Measurements from ENCODE around the gene TANGO2. TPM values are rescaled to one million over a fixed set of nuclear protein-coding genes. Genes with fewer than 3 reads are reported as not detected.

The TANGO2 gene
- total and polyA plus RNA-seq, 2 experiments from 2014 or later, result 27.3 to 45.0 TPM

GRCh38 chr22:20114506-20115475 is 93.9 kb downstream of the TANGO2 start:
- Histone ChIP-seq H2AFZ (no peak overlapping the region), H3K36me3 (ENCODE audit: low read depth) (peaks cover 14% of the 10 kb centered on the region; the same call in 1 of the 2 replicates), H3K4me2 (ENCODE audit: unreplicated experiment) (no peak overlapping the region), H3K4me1 (ENCODE audit: insufficient read depth) (peaks cover 13% of the 10 kb centered on the region), H3K27ac (no peak overlapping the region), H3K9ac (0 out of 2 replicates have a peak overlapping the region, but pooled peaks have one; percentile 95), H3K27me3 (replicated peaks; ENCODE audit: insufficient read depth) (no peaks in the 10 kb centered on the region), H3K4me3 (no peak overlapping the region), H3K9me3 (ENCODE audit: low read depth) (no peaks in the 10 kb centered on the region), H3K79me2 (ENCODE audit: insufficient read depth) (peaks cover 61% of the 10 kb centered on the region), H3K9me2 (ENCODE audit: insufficient read depth) (no peaks in the 10 kb centered on the region), H4K20me1 (ENCODE audit: insufficient read depth) (no peaks in the 10 kb centered on the region), H3F3A (ENCODE audit: insufficient read depth) (peaks cover 29% of the 10 kb centered on the region)
- WGBS, 2 experiments (ENCODE audit: low coverage in 1 of 2, low lambda C conversion rate in 2 of 2, missing lambda C conversion rate in 2 of 2), result 83 to 88% methylated on average over 32 to 34 of the region's 36 CpGs
- TF ChIP-seq EZH2phosphoT487 (IDR thresholded peaks at IDR 0.05; ENCODE audit: insufficient read depth, low read depth) (no peak), EZH2 (IDR thresholded peaks at IDR 0.05; ENCODE audit: insufficient read depth, poor library complexity, severe bottlenecking) (no peak)
- no peak for DNase-seq
- in situ Hi-C loops (cut with MboI), result no loop called here

GRCh38 chr22:20115691-20116375 is 94.9 kb downstream of the TANGO2 start, which contains the start of gene RANBP1:
TSS of gene RANBP1 (plus strand) at chr22:20116104. CDS start at chr22:20116185, 81 bp downstream.
- H3K27me3 ChIP-seq (replicated peaks; ENCODE audit: insufficient read depth), result no peaks in the 10 kb centered on the region
- H3K27ac ChIP-seq, result peak within 1 kb of the TSS; percentile 66
- WGBS, 2 experiments (ENCODE audit: low coverage in 1 of 2, low lambda C conversion rate in 2 of 2, missing lambda C conversion rate in 2 of 2), result 82 to 83% methylated on average over 29 to 30 of the region's 30 CpGs
- peaks cover 71% of the 10 kb centered on the region for H3K79me2 ChIP-seq (ENCODE audit: insufficient read depth)
- H4K20me1 ChIP-seq (ENCODE audit: insufficient read depth), result no peaks in the 10 kb centered on the region
- no peaks in the 10 kb centered on the region for H3K9me3 ChIP-seq (ENCODE audit: low read depth)
- TF ChIP-seq EZH2phosphoT487 (IDR thresholded peaks at IDR 0.05; ENCODE audit: insufficient read depth, low read depth) (no peak), EZH2 (IDR thresholded peaks at IDR 0.05; ENCODE audit: insufficient read depth, poor library complexity, severe bottlenecking) (no peak)
- peak within 1 kb of the TSS; percentile 88 for H3K4me3 ChIP-seq
- peaks cover 23% of the 10 kb centered on the region for H3F3A ChIP-seq (ENCODE audit: insufficient read depth)
- peak within 1 kb of the TSS; percentile 95 for H3K9ac ChIP-seq
- in situ Hi-C loops (cut with MboI), result no loop called here
- H3K4me1 ChIP-seq (ENCODE audit: insufficient read depth), result peaks cover 13% of the 10 kb centered on the region
- peak within 1 kb of the TSS; percentile 70 for H2AFZ ChIP-seq
- H3K36me3 ChIP-seq (ENCODE audit: low read depth), result peaks cover 10% of the 10 kb centered on the region; the same call in 1 of the 2 replicates
- H3K4me2 ChIP-seq (ENCODE audit: unreplicated experiment), result peak within 1 kb of the TSS; percentile 76
- no peaks in the 10 kb centered on the region for H3K9me2 ChIP-seq (ENCODE audit: insufficient read depth)
- DNase-seq, result no peak

- peak; percentile 20 for DNase-seq
- in situ Hi-C loops (cut with MboI), result no loop called here
- H2AFZ ChIP-seq, result peak overlapping the region; percentile 70
- peaks cover 13% of the 10 kb centered on the region for H3K4me1 ChIP-seq (ENCODE audit: insufficient read depth)
- H3K9me3 ChIP-seq (ENCODE audit: low read depth), result no peaks in the 10 kb centered on the region
- H3K27me3 ChIP-seq (replicated peaks; ENCODE audit: insufficient read depth), result no peaks in the 10 kb centered on the region
- peaks cover 17% of the 10 kb centered on the region for H3F3A ChIP-seq (ENCODE audit: insufficient read depth)
- TF ChIP-seq EZH2 (IDR thresholded peaks at IDR 0.05; ENCODE audit: insufficient read depth, poor library complexity, severe bottlenecking) (no peak), EZH2phosphoT487 (IDR thresholded peaks at IDR 0.05; ENCODE audit: insufficient read depth, low read depth) (no peak)
- 12 to 13% methylated on average over 22 to 27 of the region's 27 CpGs for WGBS, 2 experiments (ENCODE audit: low coverage in 1 of 2, low lambda C conversion rate in 2 of 2, missing lambda C conversion rate in 2 of 2)
- peak overlapping the region; percentile 95 for H3K9ac ChIP-seq
- H3K27ac ChIP-seq, result peak overlapping the region; percentile 66
- H3K4me2 ChIP-seq (ENCODE audit: unreplicated experiment), result peak overlapping the region; percentile 76
- peak overlapping the region; percentile 88 for H3K4me3 ChIP-seq
- H4K20me1 ChIP-seq (ENCODE audit: insufficient read depth), result no peaks in the 10 kb centered on the region
- H3K9me2 ChIP-seq (ENCODE audit: insufficient read depth), result no peaks in the 10 kb centered on the region
- peaks cover 78% of the 10 kb centered on the region for H3K79me2 ChIP-seq (ENCODE audit: insufficient read depth)
- peaks cover 8% of the 10 kb centered on the region; the same call in 1 of the 2 replicates for H3K36me3 ChIP-seq (ENCODE audit: low read depth)
Measured at GRCh38 chr22:20116376-20116950, 95.6 kb downstream of the TANGO2 start.

MicroRNAs within 50 kb of the gene (microRNA counts, 767-probe panel; counts per million panel counts)
- 447 counts per million, percentile 86 among the panel's probes with 10 or more counts for microRNA hsa-miR-1306-3p
- 447 counts per million, percentile 86 among the panel's probes with 10 or more counts for microRNA hsa-miR-185-5p

Small RNAs within 50 kb of the gene (microRNA-seq; reads per million reads assigned to microRNA genes)
- 698 reads per million, percentile 71 among the genes with 10 or more reads in this experiment for gene MIR185 (ENCODE audit: borderline number of aligned reads)
- gene MIR6816 (ENCODE audit: borderline number of aligned reads), result not detected

Small RNAs within 50 kb of the gene (small RNA-seq; reads per million reads assigned to genes)
- gene MIR185 (ENCODE audit: low read depth, low replicate concordance) (0.37 reads per million), gene MIR6816 (ENCODE audit: low read depth, low replicate concordance) (not detected), gene RF00017 (ENCODE audit: low read depth, low replicate concordance) (not detected)

Other genes starting within 250 kb of the TANGO2 start
- gene GNB1L, start 166.2 kb upstream of the TANGO2 start, total RNA-seq (2014; rRNA removed; shearing (Covaris generic)), result 16.5 and 22.5 TPM in 2 replicates
- 13.6 and 14.3 TPM in 2 replicates for gene GNB1L, start 166.2 kb upstream of the TANGO2 start, polyA plus RNA-seq (2016; fragmentation: Nextera tagmentation; extraction: Ambion mirVana)
- gene RTL10, start 166.2 kb upstream of the TANGO2 start, total RNA-seq (2014; rRNA removed; shearing (Covaris generic)), result 11.9 and 14.2 TPM in 2 replicates
- gene RTL10, start 166.2 kb upstream of the TANGO2 start, polyA plus RNA-seq (2016; fragmentation: Nextera tagmentation; extraction: Ambion mirVana), result 22.8 and 23.8 TPM in 2 replicates
- gene COMT, start 79.3 kb upstream of the TANGO2 start, total RNA-seq (2014; rRNA removed; shearing (Covaris generic)), result 423 and 490 TPM in 2 replicates
- gene COMT, start 79.3 kb upstream of the TANGO2 start, polyA plus RNA-seq (2016; fragmentation: Nextera tagmentation; extraction: Ambion mirVana), result 508 and 537 TPM in 2 replicates
- gene TXNRD2, start 79.3 kb upstream of the TANGO2 start, total RNA-seq (2014; rRNA removed; shearing (Covaris generic)), result 20.1 and 38.4 TPM in 2 replicates
- 24.8 and 25.7 TPM in 2 replicates for gene TXNRD2, start 79.3 kb upstream of the TANGO2 start, polyA plus RNA-seq (2016; fragmentation: Nextera tagmentation; extraction: Ambion mirVana)
- 4.0 and 7.5 TPM in 2 replicates for gene ARVCF, start 4.3 kb upstream of the TANGO2 start, total RNA-seq (2014; rRNA removed; shearing (Covaris generic))
- 1.1 and 1.2 TPM in 2 replicates for gene ARVCF, start 4.3 kb upstream of the TANGO2 start, polyA plus RNA-seq (2016; fragmentation: Nextera tagmentation; extraction: Ambion mirVana)
- 24.9 and 28.7 TPM in 2 replicates for gene DGCR8, start 59.1 kb downstream of the TANGO2 start, total RNA-seq (2014; rRNA removed; shearing (Covaris generic))
- gene DGCR8, start 59.1 kb downstream of the TANGO2 start, polyA plus RNA-seq (2016; fragmentation: Nextera tagmentation; extraction: Ambion mirVana), result 14.0 and 14.2 TPM in 2 replicates
- 195 and 233 TPM in 2 replicates for gene RANBP1, start 95.0 kb downstream of the TANGO2 start, total RNA-seq (2014; rRNA removed; shearing (Covaris generic))
- gene RANBP1, start 95.0 kb downstream of the TANGO2 start, polyA plus RNA-seq (2016; fragmentation: Nextera tagmentation; extraction: Ambion mirVana), result 252 and 253 TPM in 2 replicates
- gene TRMT2A, start 96.1 kb downstream of the TANGO2 start, total RNA-seq (2014; rRNA removed; shearing (Covaris generic)), result 72.0 and 79.0 TPM in 2 replicates
- 38.1 and 42.2 TPM in 2 replicates for gene TRMT2A, start 96.1 kb downstream of the TANGO2 start, polyA plus RNA-seq (2016; fragmentation: Nextera tagmentation; extraction: Ambion mirVana)
- 18.7 and 22.8 TPM in 2 replicates for gene ZDHHC8, start 110.7 kb downstream of the TANGO2 start, total RNA-seq (2014; rRNA removed; shearing (Covaris generic))
- gene ZDHHC8, start 110.7 kb downstream of the TANGO2 start, polyA plus RNA-seq (2016; fragmentation: Nextera tagmentation; extraction: Ambion mirVana), result 13.0 and 16.1 TPM in 2 replicates
- 0.76 and 1.8 TPM in 2 replicates for gene CCDC188, start 129.9 kb downstream of the TANGO2 start, total RNA-seq (2014; rRNA removed; shearing (Covaris generic))
- 1.2 TPM in 2 replicates for gene CCDC188, start 129.9 kb downstream of the TANGO2 start, polyA plus RNA-seq (2016; fragmentation: Nextera tagmentation; extraction: Ambion mirVana)
- 1.4 TPM in 1 of 2 replicates, not detected in the other for gene RTN4R, start 247.2 kb downstream of the TANGO2 start, total RNA-seq (2014; rRNA removed; shearing (Covaris generic))
- 0.25 and 0.47 TPM in 2 replicates for gene RTN4R, start 247.2 kb downstream of the TANGO2 start, polyA plus RNA-seq (2016; fragmentation: Nextera tagmentation; extraction: Ambion mirVana)

All from GM23248 (cell line).